IMR-90 (cell line): ENCODE results near the gene LIN28A. TPM values are rescaled to one million over a fixed set of nuclear protein-coding genes. Genes with fewer than 3 reads are reported as not detected.

ENCODE experiments used
- ATAC-seq: fragments of 200-7000 bp; cut with Tn5 transposase; 2 replicates; pipeline ENCODE4 v1.9.1; 2020; ENCODE audit warnings: low read depth, mild to moderate bottlenecking, moderate library complexity
- BruUV-seq: library from RNA; stranded (reverse); fragments of 400-500 nt; replicated peaks from 2 replicates; lab custom pipeline; 2021; lab: Mats Ljungman, UMichigan
- CTCF ChIA-PET: fragments of 300-600 bp; formaldehyde crosslinking; extraction: SDS; loops from one replicate; lab custom pipeline; 2021; ENCODE audit warnings: antibody characterized with exemption; lab: Yijun Ruan, JAX
- POLR2A ChIA-PET: fragments of 300-600 bp; sonication (Branson Sonifier 250); formaldehyde crosslinking; loops from one replicate; lab custom pipeline; 2022; ENCODE audit warnings: antibody characterized with exemption; ENCODE audit not compliant: unreplicated experiment; lab: Charles Lee
- DNase-seq: peaks from one replicate; pipeline ENCODE4 v3.0.0; 2013
- H2AFZ ChIP-seq: replicated peaks from 2 replicates; pipeline ENCODE3; 2013; ENCODE audit warnings: low read length, mild to moderate bottlenecking; ENCODE audit not compliant: poor library complexity
- H2AK5ac ChIP-seq: 2 replicates; pipeline ENCODE4 v1.6.1; 2013; ENCODE audit warnings: low read depth, low read length, inconsistent platforms
- H2AK9ac ChIP-seq: replicated peaks from 2 replicates; pipeline ENCODE3; 2013; ENCODE audit warnings: mild to moderate bottlenecking, low read depth, low read length, moderate library complexity; ENCODE audit not compliant: poor library complexity
- H2BK120ac ChIP-seq: 2 replicates; pipeline ENCODE4 v1.6.1; 2013; ENCODE audit warnings: low read depth, low read length, inconsistent platforms
- H2BK15ac ChIP-seq: 3 replicates; pipeline ENCODE4 v1.6.1; 2013; ENCODE audit warnings: low read depth, low read length, inconsistent platforms
- H2BK20ac ChIP-seq: 2 replicates; pipeline ENCODE4 v1.6.1; 2013; ENCODE audit warnings: low read depth, mild to moderate bottlenecking, inconsistent platforms, low read length, moderate library complexity
- H2BK5ac ChIP-seq: 2 replicates; pipeline ENCODE4 v1.6.1; 2013; ENCODE audit warnings: mild to moderate bottlenecking, low read depth, low read length, inconsistent platforms; ENCODE audit not compliant: poor library complexity, severe bottlenecking
- H3K14ac ChIP-seq: replicated peaks from 2 replicates; pipeline ENCODE4 v1.6.1; 2013; ENCODE audit warnings: low read depth, low read length, inconsistent platforms
- H3K18ac ChIP-seq: 2 replicates; pipeline ENCODE4 v1.6.1; 2013; ENCODE audit warnings: low read depth, low read length, control low read depth
- H3K23ac ChIP-seq: 2 replicates; pipeline ENCODE4 v1.6.1; 2013; ENCODE audit warnings: low read depth, low read length, inconsistent platforms
- H3K27ac ChIP-seq: 2 replicates; pipeline ENCODE4 v1.5.1; 2013; ENCODE audit warnings: mild to moderate bottlenecking, control low read depth, low read length; ENCODE audit not compliant: insufficient read depth
- H3K27me3 ChIP-seq: 2 replicates; pipeline ENCODE4 v1.6.1; 2013; ENCODE audit warnings: low read length; ENCODE audit not compliant: control insufficient read depth, insufficient read depth
- H3K36me3 ChIP-seq: 2 replicates; pipeline ENCODE4 v1.6.1; 2013; ENCODE audit warnings: low read length, mixed read lengths; ENCODE audit not compliant: control insufficient read depth, insufficient read depth
- H3K4ac ChIP-seq: 2 replicates; pipeline ENCODE4 v1.6.1; 2013; ENCODE audit warnings: low read depth, low read length, inconsistent platforms
- H3K4me1 ChIP-seq: 2 replicates; pipeline ENCODE4 v1.6.1; 2013; ENCODE audit warnings: low read length, mixed read lengths; ENCODE audit not compliant: control insufficient read depth, insufficient read depth
- H3K4me2 ChIP-seq: 2 replicates; pipeline ENCODE4 v1.6.1; 2013; ENCODE audit warnings: low read depth, mild to moderate bottlenecking, control low read depth, low read length, moderate library complexity
- H3K4me3 ChIP-seq: 2 replicates; pipeline ENCODE4 v1.5.1; 2013; ENCODE audit warnings: low read depth, mild to moderate bottlenecking, control low read depth, low read length, moderate library complexity; ENCODE audit not compliant: insufficient read depth
- H3K56ac ChIP-seq: 2 replicates; pipeline ENCODE4 v1.6.1; 2013; ENCODE audit warnings: low read length, inconsistent platforms; ENCODE audit not compliant: insufficient read depth; ENCODE audit errors: extremely low read depth
- H3K79me1 ChIP-seq, 2 experiments: 2 replicates each; pipeline ENCODE4 v1.6.1; 2013; ENCODE audit warnings: low read length in 2 of 2, inconsistent platforms in 1 of 2, low read depth in 1 of 2
- H3K9ac ChIP-seq: 2 replicates; pipeline ENCODE4 v1.6.1; 2013; ENCODE audit warnings: low read depth, low read length, control low read depth
- H3K9me1 ChIP-seq: 2 replicates; pipeline ENCODE4 v1.6.1; 2013; ENCODE audit warnings: low read length, inconsistent platforms; ENCODE audit not compliant: insufficient read depth
- H3K9me3 ChIP-seq: 2 replicates; pipeline ENCODE4 v1.6.1; 2013; ENCODE audit warnings: low read length; ENCODE audit not compliant: control insufficient read depth, insufficient read depth
- H4K20me1 ChIP-seq: 2 replicates; pipeline ENCODE4 v1.6.1; 2013; ENCODE audit warnings: low read length, inconsistent platforms; ENCODE audit not compliant: insufficient read depth
- H4K5ac ChIP-seq: 2 replicates; pipeline ENCODE4 v1.6.1; 2013; ENCODE audit warnings: mild to moderate bottlenecking, low read depth, low read length, control low read depth
- H4K8ac ChIP-seq, 2 experiments: 2 replicates each; pipeline ENCODE4 v1.6.1; 2013; ENCODE audit warnings: low read depth in 2 of 2, low read length in 2 of 2, control low read depth in 1 of 2, inconsistent platforms in 1 of 2
- H4K91ac ChIP-seq: 2 replicates; pipeline ENCODE4 v1.6.1; 2013; ENCODE audit warnings: low read depth, low read length, inconsistent platforms; ENCODE audit not compliant: insufficient read depth
- NFE2L2 ChIP-seq: fragments of 150-350 bp; IDR thresholded peaks from 2 replicates; pipeline ENCODE4 v1.6.1; 2016; ENCODE audit warnings: low read depth, mild to moderate bottlenecking, low read length
- RCOR1 ChIP-seq: IDR thresholded peaks from 2 replicates; pipeline ENCODE4 v1.6.1; 2012; ENCODE audit warnings: mild to moderate bottlenecking, low read length, improper control_type of control experiment; ENCODE audit not compliant: insufficient replicate concordance
- WGBS, 2 experiments: methylation state at CpG; one replicate each; pipeline versions ENCODE4 v1.1.5 to v1.1.7; 2013; ENCODE audit warnings: missing lambda C conversion rate in 2 of 2; ENCODE audit not compliant: insufficient read length in 1 of 2; ENCODE audit errors: extremely low coverage in 2 of 2; 5-methylcytosine and 5-hydroxymethylcytosine counted together
- dilution Hi-C: fragments of 300-500 bp; cut with HindIII; formaldehyde crosslinking; loops from one replicate; pipeline ENCODE4 v1.14.3; 2018; ENCODE audit warnings: low sequenced_read_pairs; ENCODE audit not compliant: unreplicated experiment
- in situ Hi-C: fragments of 300-500 bp; cut with MboI; formaldehyde crosslinking; loops from 3 replicates; pipeline ENCODE4 v1.14.3; 2019; ENCODE audit warnings: low sequenced_read_pairs, inconsistent platforms, mixed read lengths
- intact Hi-C: fragments of 100-400 bp; cut with micrococcal nuclease; formaldehyde crosslinking; loops from 2 replicates; pipeline ENCODE4 v1.10.0; 2022
- polyA plus RNA-seq, 3 experiments: library from polyadenylated mRNA; depleted of rRNA; stranded (reverse); fragments of >200 nt; gene quantifications; 2 replicates each; pipeline ENCODE4 v1.2.3, GENCODE V29; 2012; ENCODE audit warnings: low replicate concordance in 1 of 3
- total RNA-seq: library from RNA; depleted of rRNA; stranded (reverse); fragments of >200 nt; gene quantifications from 2 replicates; pipeline ENCODE4 v1.2.3, GENCODE V29; 2012

LIN28A gene
- total and polyA plus RNA-seq, 2 of the 4 experiments (the other 2 are of a cell fraction), result not detected

- Histone ChIP-seq H2BK5ac (no peak overlapping the region), H2BK15ac (no peak overlapping the region), H3K4me1 (no peaks in the 10 kb centered on the region; the same call in 1 of the 2 replicates), H3K27me3 (peaks cover 72% of the 10 kb centered on the region), H3K4ac (no peak overlapping the region), H3K18ac (no peak overlapping the region), H2AK9ac (no peak overlapping the region), H3K14ac (no peak overlapping the region), H3K9ac (no peak overlapping the region), H4K8ac (no peak overlapping the region), H3K9me3 (no peaks in the 10 kb centered on the region), H4K5ac (no peak overlapping the region), H2AFZ (peak overlapping the region; percentile 13), H3K4me2 (no peak overlapping the region), H3K36me3 (no peaks in the 10 kb centered on the region), H3K23ac (no peak overlapping the region), H3K27ac (no peak overlapping the region), H3K4me3 (no peak overlapping the region), H4K91ac (no peak overlapping the region), H3K9me1 (no peaks in the 10 kb centered on the region), H2AK5ac (no peak overlapping the region), H2BK120ac (no peak overlapping the region), H3K56ac (no peak overlapping the region), H3K79me1 (no peaks in the 10 kb centered on the region), H4K20me1 (no peaks in the 10 kb centered on the region), H2BK20ac (no peak overlapping the region)
- in situ Hi-C loops (no loop called here), intact Hi-C loops (no loop called here), dilution Hi-C loops (no loop called here)
- POLR2A ChIA-PET, result no interaction called here
- TF ChIP-seq NFE2L2, result no peak
- no peak for TF ChIP-seq RCOR1
- CTCF ChIA-PET, result interaction anchor here (3.0 kb wide), 1 partner anchor 17 kb away, joined by 9 read pairs; no protein-coding TSS in a partner anchor
- 94% methylated on average over 7 of the region's 12 CpGs; no CpG with 5 or more reads in 1 of the 2 experiments for WGBS, 2 experiments
- BruUV-seq, result no TSS peak
- no peak for DNase-seq
- ATAC-seq, result no peak
These were observed 49.0 kb upstream of the LIN28A start for GRCh38 chr1:26361605-26362122.
